Measurements from ENCODE around the gene GEMIN7. TPM values are rescaled to one million over a fixed set of nuclear protein-coding genes. Genes with fewer than 3 reads are reported as not detected.
"Not testable (repeated sequence)": the region's sequence is repeated elsewhere in the genome, so short reads cannot be mapped to it uniquely, and the experiment has no call there.

GEMIN7 gene
- total RNA-seq, 4 donors from 2014 or later: 28.7 to 34.2 (median 29.6) TPM; not detected in 1

GRCh38 chr19:45101806-45102205 lies 22.7 kb downstream of the GEMIN7 start:
- no peak for TF ChIP-seq POLR2A (IDR thresholded peaks at IDR 0.05)
- no peak for TF ChIP-seq CTCF (IDR thresholded peaks at IDR 0.05)
- H3K4me3 ChIP-seq: no peak overlapping the region
- peak overlapping the region in 3 of 4 donors; percentile 51 to 88 (median 87) for H3K27ac ChIP-seq
- H3K9me3 ChIP-seq: no peaks in the 10 kb centered on the region
- H3K36me3 ChIP-seq: no peaks in the 10 kb centered on the region
- peaks cover 12 to 90% (median 21%) of the 10 kb centered on the region in 4 donors for H3K4me1 ChIP-seq
- no peaks in the 10 kb centered on the region for H3K27me3 ChIP-seq
- no peak for DNase-seq

DNA sequence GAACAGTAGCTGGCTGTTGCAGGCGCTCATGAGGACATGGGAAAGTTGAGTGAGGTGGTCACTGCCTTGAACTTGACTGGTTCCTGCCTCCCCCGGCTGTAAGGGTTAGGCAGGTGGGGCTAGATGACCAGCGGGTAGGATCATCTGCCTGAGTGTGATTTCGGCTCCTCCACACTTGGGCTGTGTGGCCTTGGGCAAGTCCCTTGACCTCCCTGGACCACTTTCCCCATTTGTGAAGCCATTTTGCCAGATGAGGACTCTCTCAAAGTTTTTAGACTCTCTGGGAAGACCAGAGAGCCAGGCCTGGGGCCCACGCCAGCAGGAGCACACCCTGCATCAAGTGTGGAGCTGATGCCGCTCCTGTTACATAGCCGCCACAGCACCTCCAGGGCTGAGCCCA lies 23.4 kb downstream of the GEMIN7 start:
- H3K36me3 ChIP-seq: no peaks in the 10 kb centered on the region
- H3K27me3 ChIP-seq: no peaks in the 10 kb centered on the region
- peaks cover 12 to 83% (median 21%) of the 10 kb centered on the region in 4 donors for H3K4me1 ChIP-seq
- DNase-seq: no peak
- H3K27ac ChIP-seq: peak overlapping the region in 2 of 4 donors; percentile 73 to 88
- TF ChIP-seq CTCF (IDR thresholded peaks at IDR 0.05) (no peak), POLR2A (IDR thresholded peaks at IDR 0.05) (no peak)
- no peaks in the 10 kb centered on the region for H3K9me3 ChIP-seq
- no peak overlapping the region for H3K4me3 ChIP-seq

DNA sequence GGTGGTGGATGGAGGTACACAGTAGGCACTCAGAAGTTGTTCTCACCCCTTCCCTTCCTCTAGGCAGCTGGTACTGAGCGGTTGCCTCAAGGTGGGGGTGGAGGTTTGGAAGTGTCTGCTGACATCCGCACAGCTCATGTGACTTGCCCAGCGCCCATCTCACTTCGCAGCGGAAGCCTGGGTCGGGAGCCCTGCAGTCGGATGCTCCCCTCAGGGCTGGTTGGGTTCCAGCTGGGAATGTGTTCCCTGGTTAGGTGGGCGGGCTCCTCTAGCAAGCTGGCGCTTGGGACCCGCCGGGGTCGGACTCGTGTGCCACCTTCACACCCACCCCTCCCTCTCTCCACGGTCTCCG lies 24.1 kb downstream of the GEMIN7 start:
- peak in 2 of 3 donors; percentile 67 to 74 for DNase-seq
- H3K4me1 ChIP-seq: peaks cover 12 to 77% (median 19%) of the 10 kb centered on the region in 4 donors
- H3K27me3 ChIP-seq: no peaks in the 10 kb centered on the region
- H3K27ac ChIP-seq: peak overlapping the region; percentile 53 to 88 (median 66)
- H3K36me3 ChIP-seq: no peaks in the 10 kb centered on the region
- peak overlapping the region in 2 of 4 donors; percentile 18 to 31 for H3K4me3 ChIP-seq
- H3K9me3 ChIP-seq: no peaks in the 10 kb centered on the region
- TF ChIP-seq POLR2A (IDR thresholded peaks at IDR 0.05) (no peak), CTCF (IDR thresholded peaks at IDR 0.05) (no peak)

GRCh38 chr19:45103508-45104319 lies 24.7 kb downstream of the GEMIN7 start:
- H3K9me3 ChIP-seq: no peaks in the 10 kb centered on the region
- DNase-seq: no peak
- H3K27me3 ChIP-seq: no peaks in the 10 kb centered on the region
- peak in 1 of 6 experiments; percentile 7 for TF ChIP-seq CTCF (IDR thresholded peaks at IDR 0.05)
- TF ChIP-seq POLR2A (IDR thresholded peaks at IDR 0.05): no peak
- H3K27ac ChIP-seq: peak overlapping the region; percentile 53 to 88 (median 66)
- H3K36me3 ChIP-seq: no peaks in the 10 kb centered on the region
- peaks cover 12 to 71% (median 16%) of the 10 kb centered on the region in 4 donors for H3K4me1 ChIP-seq
- peak overlapping the region in 2 of 4 donors; percentile 18 to 31 for H3K4me3 ChIP-seq

DNA sequence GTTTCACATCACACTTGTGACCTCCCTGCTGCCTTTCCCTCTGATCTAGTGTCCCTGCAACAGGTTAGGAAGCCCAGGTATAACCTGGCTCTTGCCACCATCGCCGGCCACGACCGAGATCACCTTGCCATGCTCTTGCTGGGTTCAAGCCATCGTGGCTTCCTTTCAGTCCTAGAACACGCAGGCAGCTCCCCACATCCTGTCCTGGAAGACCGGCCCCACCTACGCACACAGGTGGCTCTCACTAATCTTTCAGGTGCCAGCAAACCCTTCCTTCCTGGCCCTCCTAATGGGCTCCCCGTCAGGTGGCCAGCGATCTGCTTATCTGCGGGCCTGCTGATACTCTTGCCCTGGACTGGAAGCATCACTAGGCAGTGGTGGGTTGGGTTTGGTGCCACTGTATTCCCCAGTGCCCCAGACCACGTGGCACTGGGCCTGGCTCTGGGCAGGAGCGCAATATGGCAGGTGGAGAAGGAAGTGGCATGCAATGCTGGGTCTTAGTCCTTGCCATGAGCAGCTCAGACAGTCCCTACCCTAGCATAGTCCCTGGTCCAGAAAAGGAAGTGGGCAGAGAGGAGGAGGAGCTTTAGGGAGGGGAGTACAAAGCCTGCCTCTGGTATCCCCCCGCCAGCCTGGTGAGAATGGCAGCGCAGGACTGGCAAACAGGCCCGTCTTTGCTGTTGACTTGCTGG lies 25.7 kb downstream of the GEMIN7 start:
- H3K4me3 ChIP-seq: no peak overlapping the region
- H3K27me3 ChIP-seq: no peaks in the 10 kb centered on the region
- peaks cover 9 to 60% (median 15%) of the 10 kb centered on the region in 4 donors for H3K4me1 ChIP-seq
- peak overlapping the region in 2 of 4 donors; percentile 58 to 88 for H3K27ac ChIP-seq
- H3K36me3 ChIP-seq: no peaks in the 10 kb centered on the region
- peak in 2 of 3 donors; percentile 39 to 61 for DNase-seq
- TF ChIP-seq CTCF (IDR thresholded peaks at IDR 0.05): no peak
- no peak for TF ChIP-seq POLR2A (IDR thresholded peaks at IDR 0.05)
- H3K9me3 ChIP-seq: no peaks in the 10 kb centered on the region

GRCh38 chr19:45106363-45106762 lies 27.3 kb downstream of the GEMIN7 start:
- H3K36me3 ChIP-seq, H3K27ac ChIP-seq: not testable (repeated sequence)
- H3K4me1 ChIP-seq: peaks cover 0 to 45% (median 15%) of the 10 kb centered on the region in 4 donors

More at GRCh38 chr19:45106363-45106762, 27.3 kb downstream of the GEMIN7 start:
- not testable (repeated sequence) for DNase-seq, H3K4me3 ChIP-seq, H3K9me3 ChIP-seq, H3K27me3 ChIP-seq
